ENCODE data around the gene PDE5A.

Gene PDE5A

DNA sequence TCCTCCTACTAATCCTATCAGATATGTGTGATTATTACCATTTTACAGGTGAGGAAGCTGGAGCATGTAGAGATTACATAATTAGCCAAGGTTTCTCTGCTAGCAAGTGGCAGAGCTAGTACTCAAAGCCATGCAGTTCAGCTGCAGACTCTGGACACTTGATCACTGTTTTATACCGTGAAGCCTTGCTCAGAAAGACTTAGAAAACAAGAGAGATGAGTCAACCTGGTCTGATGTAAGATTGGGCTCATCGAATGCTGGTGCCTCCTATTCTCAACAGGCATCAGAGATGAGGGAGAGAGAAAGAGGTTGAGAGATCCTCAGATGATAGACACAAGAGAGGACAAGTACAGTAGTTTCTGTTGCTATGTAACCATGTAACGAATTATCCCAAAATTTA, 19.0 kb upstream of the PDE5A start:
- TF ChIP-seq, protein P1, sequence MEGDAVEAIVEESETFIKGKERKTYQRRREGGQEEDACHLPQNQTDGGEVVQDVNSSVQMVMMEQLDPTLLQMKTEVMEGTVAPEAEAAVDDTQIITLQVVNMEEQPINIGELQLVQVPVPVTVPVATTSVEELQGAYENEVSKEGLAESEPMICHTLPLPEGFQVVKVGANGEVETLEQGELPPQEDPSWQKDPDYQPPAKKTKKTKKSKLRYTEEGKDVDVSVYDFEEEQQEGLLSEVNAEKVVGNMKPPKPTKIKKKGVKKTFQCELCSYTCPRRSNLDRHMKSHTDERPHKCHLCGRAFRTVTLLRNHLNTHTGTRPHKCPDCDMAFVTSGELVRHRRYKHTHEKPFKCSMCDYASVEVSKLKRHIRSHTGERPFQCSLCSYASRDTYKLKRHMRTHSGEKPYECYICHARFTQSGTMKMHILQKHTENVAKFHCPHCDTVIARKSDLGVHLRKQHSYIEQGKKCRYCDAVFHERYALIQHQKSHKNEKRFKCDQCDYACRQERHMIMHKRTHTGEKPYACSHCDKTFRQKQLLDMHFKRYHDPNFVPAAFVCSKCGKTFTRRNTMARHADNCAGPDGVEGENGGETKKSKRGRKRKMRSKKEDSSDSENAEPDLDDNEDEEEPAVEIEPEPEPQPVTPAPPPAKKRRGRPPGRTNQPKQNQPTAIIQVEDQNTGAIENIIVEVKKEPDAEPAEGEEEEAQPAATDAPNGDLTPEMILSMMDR (IDR thresholded peaks at IDR 0.05; ENCODE audit: low read depth, low read length, poor library complexity, severe bottlenecking) = no peak
- no peak overlapping the region for H3K27ac ChIP-seq (ENCODE audit: low read depth, low read length)
- no peaks in the 10 kb centered on the region for H3K4me1 ChIP-seq (ENCODE audit: control insufficient read depth, low read length)

DNA sequence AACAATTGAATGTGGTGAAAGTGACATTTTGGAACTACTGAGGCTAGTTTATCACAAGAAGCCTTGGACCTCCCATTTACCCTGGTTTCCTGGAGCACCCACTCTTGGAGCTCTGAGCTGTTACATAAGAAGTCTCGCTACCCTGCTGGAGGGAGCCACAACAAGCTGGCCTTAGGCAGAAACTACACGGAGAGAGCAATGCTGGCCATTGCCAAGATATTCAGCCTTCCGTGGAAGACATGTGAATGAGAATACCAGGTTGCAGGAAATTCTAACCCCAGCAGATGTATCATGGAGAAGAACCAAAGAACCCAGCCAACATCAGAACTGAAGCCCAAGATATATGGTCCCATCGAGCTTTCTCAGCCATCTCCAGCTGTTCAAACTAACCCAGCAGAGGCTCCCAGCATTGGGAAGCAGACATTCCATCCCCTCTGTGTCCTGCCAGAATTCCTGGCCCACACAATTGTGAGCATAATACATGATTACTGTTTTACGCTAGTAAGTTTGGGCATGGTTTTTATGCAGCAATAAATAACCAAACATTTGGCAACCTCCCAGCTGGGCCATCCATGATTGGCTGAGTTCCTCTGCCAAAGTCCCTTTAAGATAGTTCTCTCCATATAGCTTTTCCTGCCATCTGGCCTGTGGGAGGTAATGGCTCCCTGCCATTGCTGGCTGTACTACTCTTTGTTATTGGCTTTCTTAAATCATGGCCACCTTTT, 17.9 kb upstream of the PDE5A start:
- H4K20me1 ChIP-seq (ENCODE audit: control insufficient read depth, insufficient read depth, low read depth, low read length) = no peaks in the 10 kb centered on the region
- no peak overlapping the region for H3K27ac ChIP-seq (ENCODE audit: low read depth, low read length)
- no peaks in the 10 kb centered on the region for H3F3A ChIP-seq (ENCODE audit: control insufficient read depth, insufficient read depth)
- no peaks in the 10 kb centered on the region for H3K4me1 ChIP-seq (ENCODE audit: control insufficient read depth, low read length)
- 0 out of 2 replicates have a peak, but pooled peaks cover 3% of the 10 kb centered on the region for H3K27me3 ChIP-seq (ENCODE audit: control insufficient read depth, low read length)
- no peaks in the 10 kb centered on the region for H3K9me3 ChIP-seq (ENCODE audit: control insufficient read depth, insufficient read depth, low read length)
- H3K4me3 ChIP-seq (ENCODE audit: low read length) = no peak overlapping the region
- TF ChIP-seq EZH2phosphoT487 (IDR thresholded peaks at IDR 0.05; ENCODE audit: borderline replicate concordance, low read length) = no peak
- TF ChIP-seq, protein P1 (IDR thresholded peaks at IDR 0.05; ENCODE audit: low read depth, low read length, poor library complexity, severe bottlenecking) = no peak
- no peak overlapping the region for H3K4me2 ChIP-seq (ENCODE audit: low read length)
- H3K36me3 ChIP-seq (ENCODE audit: control insufficient read depth, low read length) = no peaks in the 10 kb centered on the region
- H3K79me2 ChIP-seq (ENCODE audit: control insufficient read depth, low read length) = no peaks in the 10 kb centered on the region
- H3K9me2 ChIP-seq (replicated peaks; ENCODE audit: control insufficient read depth, low read length) = no peaks in the 10 kb centered on the region

More for the DNA sequence above, 19.0 kb upstream of the PDE5A start:
- Histone ChIP-seq H3F3A (ENCODE audit: control insufficient read depth, insufficient read depth) (no peaks in the 10 kb centered on the region), H3K9me2 (replicated peaks; ENCODE audit: control insufficient read depth, low read length) (no peaks in the 10 kb centered on the region), H3K27me3 (ENCODE audit: control insufficient read depth, low read length) (0 out of 2 replicates have a peak, but pooled peaks cover 3% of the 10 kb centered on the region), H4K20me1 (ENCODE audit: control insufficient read depth, insufficient read depth, low read depth, low read length) (no peaks in the 10 kb centered on the region), H3K4me2 (ENCODE audit: low read length) (no peak overlapping the region), H3K36me3 (ENCODE audit: control insufficient read depth, low read length) (no peaks in the 10 kb centered on the region), H3K9me3 (ENCODE audit: control insufficient read depth, insufficient read depth, low read length) (no peaks in the 10 kb centered on the region), H3K79me2 (ENCODE audit: control insufficient read depth, low read length) (no peaks in the 10 kb centered on the region), H3K4me3 (ENCODE audit: low read length) (no peak overlapping the region)

DNA sequence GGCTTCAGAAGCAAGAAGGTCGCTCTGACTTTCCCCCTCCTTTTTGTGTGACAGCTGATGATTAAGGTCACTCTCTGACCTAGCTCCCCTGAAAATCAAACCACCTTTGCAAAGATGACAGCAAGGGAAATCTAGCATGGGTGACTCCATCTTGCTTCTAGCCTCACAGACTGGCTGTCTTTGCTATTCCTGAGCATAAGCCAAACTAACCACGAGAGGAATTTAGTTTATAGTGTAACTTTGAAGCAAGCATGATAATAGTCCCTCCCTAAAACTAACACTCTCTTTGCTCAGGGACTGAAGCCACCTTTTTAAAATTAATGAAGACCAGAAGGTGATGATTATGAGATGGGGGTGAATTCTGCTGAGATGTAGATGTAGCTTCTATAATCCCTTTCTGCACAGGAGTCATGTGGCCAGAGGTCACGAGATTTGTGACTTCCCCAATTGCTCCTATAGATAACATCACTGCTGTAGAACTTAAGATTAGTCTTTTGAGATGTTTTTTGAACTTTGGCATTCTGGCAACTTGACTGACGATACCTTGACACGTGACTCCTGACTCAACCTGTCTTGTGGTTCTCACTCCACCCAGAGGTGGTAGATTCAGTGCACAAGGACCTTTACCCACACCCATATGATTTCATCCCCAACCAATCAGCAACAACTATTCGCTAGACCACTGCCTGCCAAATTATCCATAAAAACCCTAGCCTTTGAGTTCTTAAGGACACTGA, 14.9 kb upstream of the PDE5A start:
- no peaks in the 10 kb centered on the region for H3K4me1 ChIP-seq (ENCODE audit: control insufficient read depth, low read length)

More for the DNA sequence above, 14.9 kb upstream of the PDE5A start:
- Histone ChIP-seq H3K27ac (ENCODE audit: low read depth, low read length) (no peak overlapping the region), H3F3A (ENCODE audit: control insufficient read depth, insufficient read depth) (no peaks in the 10 kb centered on the region), H3K79me2 (ENCODE audit: control insufficient read depth, low read length) (no peaks in the 10 kb centered on the region), H3K27me3 (ENCODE audit: control insufficient read depth, low read length) (0 out of 2 replicates have a peak, but pooled peaks cover 3% of the 10 kb centered on the region), H3K9me2 (replicated peaks; ENCODE audit: control insufficient read depth, low read length) (no peaks in the 10 kb centered on the region), H4K20me1 (ENCODE audit: control insufficient read depth, insufficient read depth, low read depth, low read length) (no peaks in the 10 kb centered on the region), H3K4me3 (ENCODE audit: low read length) (no peak overlapping the region), H3K9me3 (ENCODE audit: control insufficient read depth, insufficient read depth, low read length) (no peaks in the 10 kb centered on the region), H3K4me2 (ENCODE audit: low read length) (no peak overlapping the region), H3K36me3 (ENCODE audit: control insufficient read depth, low read length) (no peaks in the 10 kb centered on the region)
- TF ChIP-seq, protein P1 (IDR thresholded peaks at IDR 0.05; ENCODE audit: low read depth, low read length, poor library complexity, severe bottlenecking) = no peak
- TF ChIP-seq EZH2phosphoT487 (IDR thresholded peaks at IDR 0.05; ENCODE audit: borderline replicate concordance, low read length) = no peak
